HPDE6-E6E7 (cell line): ENCODE data around the gene EMP1.

Source experiments
- DNase-seq: peaks from one replicate; pipeline ENCODE4 v3.0.0; 2011; ENCODE audit warnings: missing footprints; ENCODE audit errors: extremely low spot score

The EMP1 gene

DNA sequence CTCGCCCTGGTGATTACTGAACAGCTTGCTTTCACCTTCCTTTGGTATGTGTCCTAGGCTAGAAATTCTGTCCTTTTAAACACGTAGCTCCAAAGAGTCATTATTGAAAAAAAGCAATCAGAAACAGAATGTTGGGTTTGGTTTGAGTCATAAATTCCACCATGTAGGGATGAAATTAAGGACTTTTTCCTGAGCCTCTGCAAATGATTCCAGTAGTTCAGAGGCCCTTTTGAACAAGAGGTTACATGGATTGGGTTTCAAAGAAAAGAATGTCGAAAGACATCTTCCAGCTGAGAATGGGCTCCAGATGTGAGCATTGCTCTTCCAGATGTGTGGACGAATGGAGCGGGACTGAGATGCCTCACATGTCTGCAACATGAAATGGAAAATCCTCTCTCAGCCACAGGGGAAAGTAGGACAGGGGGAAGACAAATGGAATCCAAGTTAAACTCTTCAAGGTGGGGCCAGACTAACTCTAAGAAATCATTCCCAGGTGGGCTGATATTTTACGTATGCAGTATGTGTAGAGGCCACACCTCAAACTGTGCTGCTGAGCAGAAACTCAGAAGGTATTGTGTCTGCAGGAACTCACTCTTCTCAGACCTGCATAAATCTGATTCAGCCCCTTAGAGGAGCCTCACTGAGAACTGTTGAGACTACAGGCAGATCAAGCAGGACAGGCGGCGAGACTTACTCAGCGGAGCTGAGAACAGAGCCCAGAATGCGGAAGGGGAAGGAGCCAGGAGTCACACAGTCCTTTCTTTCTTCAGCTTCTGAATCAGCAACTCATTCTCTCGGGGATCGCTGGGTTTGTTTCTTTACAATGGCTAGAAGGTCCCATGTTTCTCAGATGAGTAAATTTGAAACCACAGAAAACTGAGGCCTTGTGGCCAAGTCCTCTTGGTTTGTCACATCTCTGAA lies 23.3 kb upstream of the EMP1 start:
- DNase-seq: peak; percentile 87

DNA sequence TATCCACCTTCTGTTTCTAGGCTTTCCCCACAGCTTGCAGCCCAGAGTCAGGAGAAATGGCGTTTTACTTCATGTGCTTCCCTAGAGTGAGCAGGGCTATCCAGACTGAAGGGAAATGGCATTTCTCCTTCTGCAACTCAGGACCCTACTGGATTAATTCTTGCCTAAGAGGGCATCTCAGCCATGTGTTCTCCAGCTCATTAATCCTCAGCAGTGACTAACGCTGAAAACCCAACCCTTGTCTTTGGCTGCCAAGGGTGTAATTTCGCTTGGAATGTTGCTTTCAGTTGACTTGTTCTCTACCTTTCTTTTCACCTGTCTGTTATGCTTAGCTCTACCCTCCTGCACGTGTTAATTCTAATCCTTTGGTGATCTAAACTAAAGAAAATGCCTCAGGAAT lies 21.0 kb upstream of the EMP1 start:
- DNase-seq: peak; percentile 81

DNA sequence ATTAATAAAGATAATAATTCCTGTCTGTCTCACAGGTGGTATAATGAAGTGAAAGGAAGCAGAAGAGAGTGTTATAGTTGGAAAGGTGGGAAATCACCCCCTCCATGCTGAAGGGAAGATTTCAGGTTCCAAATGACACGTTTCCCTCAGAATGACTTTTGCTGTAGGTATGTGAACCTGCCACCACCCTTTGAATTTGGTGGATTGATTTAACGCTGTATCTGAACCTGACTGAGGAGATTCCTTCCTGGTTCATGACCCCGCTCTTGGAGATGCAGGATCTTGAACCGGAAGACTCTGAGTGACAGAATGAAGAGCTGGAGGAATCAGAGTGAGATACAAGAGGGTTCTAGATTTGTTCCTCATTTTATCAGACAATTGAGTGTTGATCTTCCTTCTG lies 20.3 kb upstream of the EMP1 start:
- DNase-seq: no peak

DNA sequence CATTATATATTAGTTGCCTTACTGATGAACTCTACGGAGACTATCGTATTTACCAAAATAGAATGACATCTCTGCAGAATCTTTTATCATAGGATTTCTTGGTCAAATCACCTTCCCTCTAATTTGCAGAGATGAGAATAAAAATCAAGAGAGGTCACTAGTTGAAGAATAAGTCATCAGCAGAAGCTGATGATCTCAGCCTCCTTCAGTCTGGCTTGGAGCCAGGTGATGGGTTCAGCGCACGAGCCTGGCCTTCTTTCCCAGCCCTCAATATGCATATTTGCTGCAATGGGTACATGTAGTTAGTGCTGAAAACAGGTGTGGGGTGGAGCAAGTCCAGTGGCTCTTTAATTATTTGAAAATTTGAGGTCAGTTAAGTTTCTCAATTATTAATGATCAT lies 19.2 kb upstream of the EMP1 start:
- no peak for DNase-seq

DNA sequence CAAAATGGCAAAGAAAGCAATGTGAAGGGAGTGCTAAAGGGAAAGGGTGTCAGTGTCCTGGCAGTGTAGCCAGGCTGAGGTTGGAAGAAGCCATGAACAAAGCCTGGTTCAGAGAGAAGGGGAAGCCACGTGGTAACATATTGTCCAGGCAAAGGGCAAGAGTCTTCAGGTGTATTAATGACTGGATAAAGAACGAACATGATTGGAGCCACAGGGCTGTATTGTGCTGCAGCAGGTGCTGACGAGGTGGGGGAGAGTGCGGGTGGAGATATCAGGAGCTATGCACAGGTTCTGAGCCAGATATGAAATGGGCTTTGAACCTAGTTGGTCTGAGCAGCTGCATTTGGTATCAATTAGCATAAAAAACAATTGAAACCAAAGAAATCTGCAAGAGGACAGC lies 18.6 kb upstream of the EMP1 start:
- no peak for DNase-seq

DNA sequence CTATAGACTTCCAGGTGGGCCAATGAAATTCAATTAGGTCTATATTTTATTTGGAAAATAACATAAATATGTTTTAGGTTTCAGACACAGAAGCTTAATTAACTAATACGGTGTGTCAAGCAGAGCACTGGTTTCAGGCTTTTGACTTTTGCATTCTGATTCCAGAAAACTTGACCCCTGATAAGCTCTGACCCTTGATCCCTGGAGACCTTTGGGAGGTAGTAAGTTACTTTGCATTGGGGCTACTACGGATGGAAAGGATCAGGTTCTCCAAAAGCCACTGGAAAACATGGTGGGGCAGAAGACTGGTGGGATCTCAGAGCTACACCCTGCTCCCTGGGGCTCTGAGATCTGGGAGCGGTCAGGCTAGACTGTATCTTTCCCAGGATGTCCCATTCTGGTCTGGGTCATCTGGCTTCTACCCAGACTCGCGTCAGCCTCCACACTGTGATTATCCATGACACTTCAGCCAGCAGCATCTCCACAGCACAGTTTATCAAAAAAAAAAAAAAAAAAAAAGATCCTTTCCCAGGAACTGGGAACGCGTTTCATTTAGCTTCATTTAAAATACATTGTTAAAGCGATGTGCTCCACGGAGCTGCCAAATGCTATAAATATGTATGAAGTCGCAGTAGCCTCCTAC lies 17.8 kb upstream of the EMP1 start:
- no peak for DNase-seq

DNA sequence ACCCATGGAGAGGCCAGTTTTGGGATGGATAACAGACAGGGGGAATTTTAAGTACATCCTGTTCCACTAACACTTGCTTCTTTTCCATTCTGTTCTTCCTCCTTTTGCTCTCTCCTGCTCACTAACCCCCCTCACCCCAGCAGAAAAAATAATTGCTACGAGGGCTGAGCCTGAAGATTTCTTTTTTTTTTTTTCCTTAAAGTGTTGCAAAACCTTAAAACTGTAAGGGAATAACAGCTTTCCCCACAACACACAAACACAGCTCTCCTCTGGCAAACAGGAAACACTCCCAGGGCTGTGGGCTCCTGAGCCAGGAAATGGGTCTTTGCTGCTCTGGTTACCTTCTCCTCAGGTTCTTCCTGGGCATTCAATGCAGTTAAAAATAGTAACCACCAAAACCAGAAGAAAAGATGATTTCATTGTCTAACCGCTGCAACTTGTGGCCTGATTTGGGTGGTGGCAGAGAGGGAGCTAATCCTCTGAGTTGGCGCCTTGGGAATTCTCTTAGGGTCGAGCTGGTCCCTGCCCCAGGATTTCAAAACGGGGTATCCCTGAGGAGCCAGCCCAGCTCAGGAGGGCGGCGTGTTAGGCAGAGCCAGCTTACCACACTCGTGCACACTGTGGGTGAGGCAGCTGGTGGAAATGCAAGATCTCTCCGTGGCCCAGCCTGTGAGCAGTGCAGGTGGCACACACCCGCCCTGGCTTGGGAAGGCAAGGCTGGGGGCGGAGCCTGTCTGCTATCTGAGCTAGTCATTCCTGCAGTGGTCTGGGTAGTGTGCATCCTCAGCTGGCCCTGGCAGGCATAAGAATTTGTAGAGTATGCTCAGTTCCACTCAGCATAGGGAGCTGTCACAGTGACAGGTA lies 17.1 kb upstream of the EMP1 start:
- DNase-seq: peak; percentile 83

DNA sequence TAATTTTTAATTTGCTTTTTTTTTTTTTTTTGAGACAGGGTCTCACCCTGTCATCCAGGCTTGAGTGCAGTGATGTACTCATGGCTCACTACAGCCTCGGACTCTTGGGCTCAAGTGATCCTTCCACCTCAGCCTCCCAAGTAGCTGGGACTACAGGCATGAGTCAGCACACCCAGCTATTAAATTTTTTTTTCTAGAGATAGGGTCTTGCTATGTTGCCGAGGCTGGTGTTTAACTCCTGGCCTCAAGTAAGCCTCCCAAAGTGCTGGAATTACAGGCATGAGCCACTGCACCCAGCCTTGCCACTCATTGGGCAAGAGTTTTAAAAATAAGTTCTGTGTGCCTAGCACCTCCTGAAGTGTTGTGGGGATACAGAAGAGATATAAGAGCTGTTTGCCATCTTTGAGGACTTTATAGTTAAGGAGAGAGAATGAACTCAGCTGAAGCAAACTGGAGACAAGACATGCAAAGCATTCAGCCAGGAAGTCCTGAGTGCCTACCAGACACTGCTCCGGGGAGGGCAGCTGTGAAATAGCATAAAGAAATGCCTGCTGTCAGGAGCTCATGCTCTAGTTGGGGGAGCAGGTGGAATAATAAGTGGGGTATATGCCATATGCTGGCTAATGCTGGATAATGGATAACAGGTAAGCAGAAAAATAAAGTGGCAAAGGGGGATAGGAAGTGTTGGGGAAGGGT lies 15.0 kb upstream of the EMP1 start:
- DNase-seq: no peak

DNA sequence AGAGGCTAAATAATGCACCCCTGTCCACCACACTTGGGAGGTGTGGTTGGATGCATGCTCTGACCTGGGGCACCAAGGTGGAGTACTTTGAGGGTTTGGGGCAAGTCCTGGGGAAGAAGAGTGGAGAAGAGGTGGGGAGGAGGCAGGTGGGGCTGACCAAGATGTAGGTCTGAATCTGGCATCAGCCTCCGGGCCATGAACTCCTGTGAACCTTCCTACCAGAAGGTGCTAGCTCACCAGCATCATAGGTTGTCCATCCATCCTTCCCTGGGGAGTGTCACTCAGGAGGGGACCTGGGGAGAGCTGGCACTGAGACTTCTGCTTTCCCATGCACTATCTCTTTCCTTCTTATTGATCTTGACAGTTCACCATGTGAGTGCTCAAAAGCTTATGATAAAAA lies 13.6 kb upstream of the EMP1 start:
- no peak for DNase-seq

DNA sequence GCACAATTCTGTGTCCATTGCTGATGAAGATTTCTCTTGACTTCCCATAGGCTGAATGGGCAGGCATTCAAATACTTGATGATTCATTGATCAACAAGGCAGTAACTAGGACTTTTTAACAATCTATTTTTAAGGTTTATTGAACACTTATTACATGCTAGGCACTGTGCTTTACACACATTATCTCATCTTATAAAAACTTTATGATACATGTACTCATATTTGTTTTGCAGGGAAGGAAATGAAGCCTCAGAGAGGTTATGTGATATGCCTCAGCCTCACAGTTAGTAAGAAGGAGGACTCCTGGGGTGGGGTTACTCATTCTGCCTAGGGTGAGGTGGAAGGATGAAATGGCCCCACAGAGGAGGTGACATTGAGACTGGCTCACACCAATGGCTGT lies 12.9 kb upstream of the EMP1 start:
- DNase-seq: no peak

DNA sequence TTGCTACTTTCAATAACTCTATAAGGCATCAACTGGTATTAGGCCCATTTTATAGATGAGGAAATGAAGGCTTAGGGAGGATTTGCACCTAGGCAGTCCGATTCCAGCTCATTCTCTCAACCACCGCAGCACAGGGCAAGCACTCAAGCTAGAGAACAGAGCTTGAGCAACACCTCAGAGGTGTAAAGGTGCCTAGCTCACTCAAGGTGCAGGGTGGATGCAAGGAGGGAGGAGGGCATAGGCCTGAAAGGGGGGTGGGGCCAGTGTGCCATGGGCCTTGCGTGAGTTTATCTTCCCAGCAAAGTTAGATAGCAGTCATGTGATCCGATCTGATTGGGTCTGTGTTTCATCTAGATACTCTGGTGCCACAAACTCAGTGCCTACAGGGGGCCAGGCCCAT lies 10.2 kb upstream of the EMP1 start:
- DNase-seq: no peak

DNA sequence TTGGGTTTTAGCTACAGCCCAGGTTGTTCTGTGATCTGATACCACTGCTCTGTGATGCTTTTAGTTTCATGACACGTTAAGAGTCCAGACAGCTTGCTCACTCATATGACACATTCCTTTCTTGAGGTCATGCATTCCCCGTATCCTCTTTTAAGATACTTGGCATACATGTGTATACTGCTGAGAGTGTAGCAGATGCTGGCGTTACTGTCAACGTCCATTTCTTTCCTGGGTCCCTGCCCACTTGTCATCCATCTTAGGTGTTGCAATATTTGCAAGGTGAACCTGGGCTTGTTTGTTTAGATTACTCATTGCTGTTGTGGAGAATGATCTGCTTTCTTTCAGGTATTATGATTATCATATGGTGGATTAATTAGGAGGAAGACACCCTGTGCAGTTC lies 9.1 kb upstream of the EMP1 start:
- no peak for DNase-seq

DNA sequence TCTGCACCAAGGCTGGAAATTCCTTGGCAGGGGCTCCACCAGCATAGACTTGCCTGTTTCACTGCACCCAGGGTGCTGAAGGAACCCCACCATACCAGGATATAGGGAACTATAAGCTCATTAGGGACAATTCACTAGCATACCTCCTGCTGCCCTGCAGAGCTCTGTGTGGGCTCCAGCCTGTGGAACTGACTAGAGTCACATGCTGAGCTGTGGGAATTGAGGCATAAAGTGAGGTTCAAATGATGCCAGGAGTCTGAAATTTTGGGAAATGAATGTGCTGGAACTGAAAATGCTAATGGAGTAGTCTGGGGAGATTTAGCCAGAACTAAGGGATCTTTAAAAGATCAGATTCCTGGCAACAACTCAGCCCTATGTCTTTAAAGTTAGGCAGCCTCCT lies 7.3 kb upstream of the EMP1 start:
- no peak for DNase-seq

DNA sequence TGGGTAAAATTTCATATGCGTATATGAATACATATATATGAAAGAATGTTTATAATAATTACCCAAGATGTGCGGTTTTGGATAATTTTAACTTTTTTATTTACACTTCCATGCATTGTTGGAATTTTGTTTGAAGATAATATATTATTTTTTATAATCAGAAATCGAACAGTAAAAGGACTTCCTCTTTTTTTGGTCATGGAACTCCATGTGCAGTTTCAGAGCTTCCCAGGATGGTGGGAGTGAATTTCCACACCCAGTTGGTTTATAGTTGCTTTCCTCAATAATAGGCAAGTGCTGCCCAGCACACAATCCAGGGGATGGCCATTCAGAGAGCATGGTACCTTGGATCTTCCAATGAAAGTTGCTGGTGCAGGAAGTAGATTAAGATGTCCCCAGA lies 6.3 kb upstream of the EMP1 start:
- no peak for DNase-seq

DNA sequence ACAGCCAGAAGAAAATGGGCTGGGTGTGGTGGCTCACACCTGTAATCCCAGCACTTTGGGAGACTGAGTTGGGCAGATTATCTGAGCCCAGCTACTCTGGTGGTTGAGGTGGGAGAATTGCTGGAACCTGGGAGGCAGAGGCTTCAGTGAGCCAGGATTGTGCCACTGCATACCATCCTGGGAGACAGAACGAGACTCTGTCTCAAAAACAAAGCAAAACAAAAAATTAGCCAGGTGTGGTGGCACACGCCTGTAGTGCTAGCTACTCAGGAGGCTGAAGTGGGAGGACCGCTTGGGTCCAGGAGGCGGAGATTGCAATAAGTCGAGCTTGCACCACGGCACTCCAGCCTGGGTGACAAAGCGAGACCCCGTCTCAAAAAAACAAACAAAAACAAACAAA lies 3.8 kb upstream of the EMP1 start:
- no peak for DNase-seq

DNA sequence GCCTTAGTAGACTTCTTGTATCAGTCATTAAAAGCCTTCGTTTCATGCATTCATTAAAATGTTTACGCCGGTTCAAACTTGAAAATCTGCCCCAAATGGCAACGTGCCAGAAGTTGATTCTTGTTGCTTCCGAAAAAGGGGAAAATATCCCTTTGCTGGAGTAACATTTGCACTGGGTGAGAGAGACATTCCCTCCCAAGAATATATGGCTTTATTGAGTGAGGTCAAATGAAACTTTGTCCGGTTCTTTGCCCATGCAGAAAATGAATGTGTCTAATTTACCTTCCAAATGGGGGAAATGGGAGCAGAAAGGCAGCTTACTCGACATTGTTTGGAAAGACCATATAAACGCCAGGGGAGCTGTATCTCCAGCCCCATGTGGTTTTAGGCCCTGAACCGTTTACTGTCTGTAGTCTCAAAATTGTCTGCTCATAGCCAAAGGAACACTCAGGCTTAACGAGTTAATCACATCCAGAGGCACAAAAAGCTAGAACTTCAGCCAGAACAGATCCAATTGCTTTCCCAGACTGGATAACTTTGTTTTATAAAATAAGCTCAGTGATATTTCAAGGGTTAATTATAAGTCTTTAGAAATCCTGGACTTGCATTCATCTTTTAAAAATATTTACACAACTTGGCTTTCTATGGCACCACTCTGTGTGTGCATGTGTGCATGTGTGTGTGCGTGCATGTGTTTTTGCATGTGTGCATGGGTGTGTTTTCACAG lies 2.9 kb upstream of the EMP1 start:
- DNase-seq: no peak

DNA sequence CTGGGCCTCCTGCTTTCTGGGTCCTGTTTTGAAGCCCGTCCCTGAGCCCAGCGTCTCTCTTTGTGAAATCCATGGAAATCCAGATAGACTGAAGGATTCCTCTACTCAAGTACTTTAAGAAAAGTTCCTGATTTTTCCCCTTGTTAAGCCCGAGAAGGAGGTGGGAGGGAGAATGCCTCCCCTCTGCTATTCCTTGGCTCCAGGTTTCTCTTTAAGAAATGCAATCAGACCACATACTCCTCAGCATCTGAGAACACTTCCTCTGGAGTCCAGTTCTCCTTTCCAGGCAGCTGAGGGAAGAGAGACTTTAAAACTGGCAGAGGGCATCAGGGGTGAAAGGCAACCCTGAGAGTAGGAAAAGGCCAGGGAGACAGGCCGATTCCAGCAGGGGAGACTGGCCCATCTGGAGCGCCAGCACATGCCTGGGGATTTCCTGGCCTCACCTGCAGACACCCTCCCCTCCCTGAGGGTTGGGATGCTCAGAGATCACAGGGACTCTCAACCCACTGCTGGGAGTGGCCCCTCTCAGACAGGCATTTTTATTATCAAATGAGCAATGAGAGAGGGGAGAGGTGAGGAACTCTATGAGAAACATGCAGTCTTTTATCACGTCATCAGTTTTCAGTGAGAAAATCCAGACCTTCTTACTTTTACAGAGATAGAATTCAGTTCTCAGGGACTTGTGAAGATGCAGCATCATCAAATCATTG lies 2.0 kb upstream of the EMP1 start:
- DNase-seq: no peak

DNA sequence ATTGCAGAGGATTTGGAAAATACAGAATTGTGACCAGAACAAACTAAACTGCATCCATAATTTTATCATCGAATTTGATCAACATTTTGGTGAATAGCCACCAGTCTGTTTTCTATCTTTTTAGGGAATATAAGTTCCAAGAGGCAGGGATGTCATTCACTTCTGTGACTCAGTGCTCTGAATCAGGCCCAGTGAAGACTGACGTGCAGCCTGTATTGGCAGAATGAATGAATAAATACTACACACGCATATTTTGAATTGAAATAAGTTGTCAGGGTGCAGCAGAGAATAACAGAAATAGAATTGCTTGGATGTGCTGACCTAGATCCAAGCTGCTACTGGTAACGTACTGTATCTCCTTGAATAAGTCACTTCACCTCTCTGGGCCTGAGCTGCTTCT lies 1.3 kb upstream of the EMP1 start:
- DNase-seq: no peak

DNA sequence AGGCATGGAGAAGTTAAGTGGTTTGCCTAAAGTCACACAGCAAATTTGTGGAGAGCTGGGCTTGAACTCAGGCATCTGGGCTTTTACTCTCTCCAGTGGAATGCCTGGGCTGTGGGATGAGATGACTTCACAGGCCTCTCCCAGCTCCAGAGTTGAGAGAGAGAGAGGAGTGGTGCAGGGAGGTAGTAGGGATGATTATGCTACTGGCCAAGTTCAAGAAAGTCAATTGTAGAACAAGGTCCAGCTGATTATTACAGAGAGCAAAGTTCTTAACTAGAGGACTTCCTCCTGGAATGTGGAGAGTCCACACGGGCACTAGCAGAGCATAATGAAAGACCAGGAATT lies 769 bp upstream of the EMP1 start:
- no peak for DNase-seq

DNA sequence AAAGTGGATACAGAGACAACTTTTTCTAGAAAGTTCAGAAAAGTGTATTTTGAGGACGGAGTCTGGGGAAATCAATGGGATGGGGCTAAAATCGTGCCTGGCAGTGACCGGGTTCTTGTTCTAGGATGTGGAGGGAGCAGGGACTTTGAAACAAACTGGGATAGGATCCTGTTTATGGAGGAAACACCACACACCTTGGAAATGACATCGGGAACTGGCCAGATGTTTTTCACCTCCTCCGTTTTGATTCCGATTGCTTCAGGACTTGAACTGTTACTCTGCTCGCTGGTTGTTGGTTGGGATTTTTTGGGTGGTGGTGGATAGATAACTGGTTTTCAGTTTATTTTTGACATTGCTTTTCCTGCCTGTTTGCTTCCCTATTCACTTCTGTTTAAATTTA lies 506 bp downstream of the EMP1 start:
- no peak for DNase-seq
